A673 (cell line): ENCODE results near the gene ZNF146.

Experiments
- CTCF ChIP-seq: fragments of 300-800, 200-600 bp; sonication (generic); conservative IDR thresholded peaks from 2 replicates; pipeline ENCODE4 v1.5.1; 2017; ENCODE audit warnings: low read depth, mild to moderate bottlenecking, antibody characterized with exemption, low read length, moderate library complexity, mixed read lengths
- EZH2 ChIP-seq: fragments of 200-600 bp; sonication (generic); IDR thresholded peaks from 2 replicates; pipeline ENCODE4 v1.6.1; 2017; ENCODE audit warnings: borderline replicate concordance, low read depth, mild to moderate bottlenecking, mixed read lengths, antibody characterized with exemption, low read length; ENCODE audit not compliant: poor library complexity, severe bottlenecking

DNA sequence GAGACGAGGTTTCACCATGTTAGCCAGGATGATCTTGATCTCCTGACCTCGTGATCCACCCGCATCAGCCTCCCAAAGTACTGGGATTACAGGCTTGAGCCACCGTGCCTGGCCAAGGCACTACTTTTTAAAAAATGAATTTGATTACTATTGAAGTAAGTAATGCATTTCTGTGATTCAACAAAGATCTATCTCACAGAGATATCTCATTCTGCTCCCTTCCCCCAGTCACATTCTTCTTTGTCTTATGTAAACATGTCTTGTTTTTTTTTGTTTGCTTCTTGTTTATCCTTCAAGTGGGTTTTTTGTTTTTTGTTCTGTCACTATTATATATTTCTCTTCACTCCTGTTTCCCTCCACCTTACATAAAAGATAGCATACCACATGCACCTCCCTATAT, 6.6 kb downstream of the ZNF146 start:
- no peak for TF ChIP-seq CTCF
- TF ChIP-seq EZH2 = no peak
